ENCODE data around the gene SLAMF8. TPM values are rescaled to one million over a fixed set of nuclear protein-coding genes. Genes with fewer than 3 reads are reported as not detected.

The SLAMF8 gene
- total RNA-seq, 1 donor from 2014 or later: not detected

DNA sequence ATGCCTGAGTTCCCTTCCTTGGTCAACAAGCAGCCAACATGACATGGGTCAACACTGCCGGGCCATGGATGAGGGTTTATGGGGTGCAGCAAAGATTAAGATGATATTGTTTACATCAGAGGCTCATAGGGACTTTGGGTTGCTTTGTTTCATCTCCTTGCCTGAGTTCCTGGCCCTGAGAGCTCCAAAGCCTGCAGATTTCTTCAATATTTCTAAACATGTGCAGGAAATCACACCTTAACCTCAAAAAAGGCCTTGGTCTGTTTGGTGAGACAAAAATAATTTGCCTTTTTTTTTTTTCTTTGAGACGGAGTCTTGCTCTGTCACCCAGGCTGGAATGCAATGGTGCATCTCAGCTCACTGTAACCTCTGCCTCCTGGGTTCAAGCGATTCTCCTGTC lies 876 bp downstream of the SLAMF8 start:
- no peak for DNase-seq (ENCODE audit: extremely low spot score, unreplicated experiment)
- peaks cover 17% of the 10 kb centered on the region for H3K27me3 Mint-ChIP-seq (ENCODE audit: unreplicated experiment)
- no peak overlapping the region for H3K27ac Mint-ChIP-seq (ENCODE audit: unreplicated experiment)
- peaks cover 13% of the 10 kb centered on the region for H3K4me1 Mint-ChIP-seq (ENCODE audit: unreplicated experiment)
- TF ChIP-seq, protein P1, sequence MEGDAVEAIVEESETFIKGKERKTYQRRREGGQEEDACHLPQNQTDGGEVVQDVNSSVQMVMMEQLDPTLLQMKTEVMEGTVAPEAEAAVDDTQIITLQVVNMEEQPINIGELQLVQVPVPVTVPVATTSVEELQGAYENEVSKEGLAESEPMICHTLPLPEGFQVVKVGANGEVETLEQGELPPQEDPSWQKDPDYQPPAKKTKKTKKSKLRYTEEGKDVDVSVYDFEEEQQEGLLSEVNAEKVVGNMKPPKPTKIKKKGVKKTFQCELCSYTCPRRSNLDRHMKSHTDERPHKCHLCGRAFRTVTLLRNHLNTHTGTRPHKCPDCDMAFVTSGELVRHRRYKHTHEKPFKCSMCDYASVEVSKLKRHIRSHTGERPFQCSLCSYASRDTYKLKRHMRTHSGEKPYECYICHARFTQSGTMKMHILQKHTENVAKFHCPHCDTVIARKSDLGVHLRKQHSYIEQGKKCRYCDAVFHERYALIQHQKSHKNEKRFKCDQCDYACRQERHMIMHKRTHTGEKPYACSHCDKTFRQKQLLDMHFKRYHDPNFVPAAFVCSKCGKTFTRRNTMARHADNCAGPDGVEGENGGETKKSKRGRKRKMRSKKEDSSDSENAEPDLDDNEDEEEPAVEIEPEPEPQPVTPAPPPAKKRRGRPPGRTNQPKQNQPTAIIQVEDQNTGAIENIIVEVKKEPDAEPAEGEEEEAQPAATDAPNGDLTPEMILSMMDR (IDR thresholded peaks at IDR 0.05): no peak
- H3K36me3 Mint-ChIP-seq (ENCODE audit: unreplicated experiment): no peaks in the 10 kb centered on the region
- no peak overlapping the region for H3K4me3 Mint-ChIP-seq (ENCODE audit: unreplicated experiment)
- H3K9me3 Mint-ChIP-seq (ENCODE audit: unreplicated experiment): no peaks in the 10 kb centered on the region

DNA sequence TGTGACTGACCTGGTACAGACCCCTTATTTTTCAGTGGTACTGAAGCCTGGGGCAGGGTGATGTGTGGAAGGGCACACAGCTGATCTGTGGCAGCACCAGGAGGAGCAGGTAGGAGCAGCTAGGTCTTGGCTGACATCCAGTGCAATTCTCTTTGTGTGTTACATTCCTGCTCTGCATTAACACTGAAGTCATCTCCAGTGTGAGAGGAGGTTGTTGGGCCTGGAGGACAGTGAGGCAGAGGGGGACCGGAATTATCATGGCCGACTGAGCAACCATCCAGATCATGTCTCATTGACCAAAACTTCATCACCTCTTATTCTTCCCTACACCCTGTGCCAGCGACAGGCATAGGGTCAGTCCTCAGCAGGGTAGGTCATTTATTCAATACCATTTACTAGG lies 1.5 kb downstream of the SLAMF8 start:
- DNase-seq (ENCODE audit: extremely low spot score, unreplicated experiment): no peak
- Mint-ChIP-seq H3K36me3 (ENCODE audit: unreplicated experiment) (no peaks in the 10 kb centered on the region), H3K4me1 (ENCODE audit: unreplicated experiment) (peaks cover 13% of the 10 kb centered on the region), H3K27ac (ENCODE audit: unreplicated experiment) (no peak overlapping the region), H3K9me3 (ENCODE audit: unreplicated experiment) (no peaks in the 10 kb centered on the region), H3K4me3 (ENCODE audit: unreplicated experiment) (no peak overlapping the region), H3K27me3 (ENCODE audit: unreplicated experiment) (peaks cover 13% of the 10 kb centered on the region)
- TF ChIP-seq, protein P1 (IDR thresholded peaks at IDR 0.05): no peak

DNA sequence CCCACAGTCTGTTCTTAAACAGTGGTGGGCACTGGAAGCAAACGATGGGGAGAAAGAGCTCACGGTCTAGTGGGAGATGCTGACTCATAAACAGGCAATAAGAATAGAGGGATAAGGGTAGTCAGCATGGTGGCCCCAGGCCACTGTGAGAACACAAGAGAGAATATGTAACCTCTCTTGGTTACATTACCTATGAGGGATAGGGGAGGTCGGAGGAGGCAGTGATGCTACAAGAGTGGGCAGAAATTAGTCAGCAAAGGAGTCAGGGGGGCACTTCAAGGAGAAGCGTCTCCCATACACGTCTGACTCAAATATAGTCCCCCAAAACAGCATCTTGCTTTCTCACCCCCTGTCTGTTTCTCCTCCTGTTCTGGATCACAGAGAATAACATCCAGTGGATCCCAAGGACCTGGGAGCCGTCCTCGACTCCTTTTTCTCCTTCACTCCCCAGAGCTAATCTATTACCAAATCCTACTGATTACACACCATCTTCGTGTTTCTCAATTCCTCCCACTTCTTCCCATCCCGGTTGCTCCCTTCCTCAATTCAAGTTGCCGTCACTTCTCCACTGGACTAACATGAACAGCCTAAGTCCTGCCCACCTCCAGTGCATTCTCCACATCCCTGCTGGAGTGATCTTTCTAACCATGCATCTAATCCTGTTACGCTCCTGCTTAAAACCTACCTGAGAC lies 2.1 kb downstream of the SLAMF8 start:
- Mint-ChIP-seq H3K36me3 (ENCODE audit: unreplicated experiment) (no peaks in the 10 kb centered on the region), H3K27ac (ENCODE audit: unreplicated experiment) (no peak overlapping the region), H3K27me3 (ENCODE audit: unreplicated experiment) (peaks cover 9% of the 10 kb centered on the region), H3K9me3 (ENCODE audit: unreplicated experiment) (no peaks in the 10 kb centered on the region), H3K4me1 (ENCODE audit: unreplicated experiment) (peaks cover 13% of the 10 kb centered on the region), H3K4me3 (ENCODE audit: unreplicated experiment) (no peak overlapping the region)
- no peak for DNase-seq (ENCODE audit: extremely low spot score, unreplicated experiment)
- TF ChIP-seq, protein P1 (IDR thresholded peaks at IDR 0.05): no peak

DNA sequence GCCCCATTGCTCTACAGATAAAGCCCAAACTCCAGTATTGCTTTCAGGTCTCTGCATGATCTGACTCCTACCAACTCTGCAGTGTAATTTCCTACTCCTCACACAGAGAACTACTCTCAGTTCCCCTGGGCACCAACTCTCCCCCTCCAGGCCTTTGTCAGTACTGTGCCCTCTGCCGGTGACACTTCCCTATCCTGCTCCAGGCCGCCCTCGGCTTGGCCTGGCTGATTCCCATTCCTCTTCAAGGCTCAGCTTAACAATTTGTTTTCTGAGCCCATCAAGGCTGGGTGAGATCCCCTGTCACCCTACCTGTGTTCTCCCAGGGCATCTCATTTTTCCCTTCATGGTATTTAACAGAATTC lies 2.6 kb downstream of the SLAMF8 start:
- H3K4me3 Mint-ChIP-seq (ENCODE audit: unreplicated experiment): no peak overlapping the region
- TF ChIP-seq, protein P1 (IDR thresholded peaks at IDR 0.05): peak; percentile 40
- no peak overlapping the region for H3K27ac Mint-ChIP-seq (ENCODE audit: unreplicated experiment)
- no peaks in the 10 kb centered on the region for H3K9me3 Mint-ChIP-seq (ENCODE audit: unreplicated experiment)
- no peaks in the 10 kb centered on the region for H3K36me3 Mint-ChIP-seq (ENCODE audit: unreplicated experiment)
- H3K4me1 Mint-ChIP-seq (ENCODE audit: unreplicated experiment): peaks cover 13% of the 10 kb centered on the region
- peaks cover 7% of the 10 kb centered on the region for H3K27me3 Mint-ChIP-seq (ENCODE audit: unreplicated experiment)
- DNase-seq (ENCODE audit: extremely low spot score, unreplicated experiment): no peak

DNA sequence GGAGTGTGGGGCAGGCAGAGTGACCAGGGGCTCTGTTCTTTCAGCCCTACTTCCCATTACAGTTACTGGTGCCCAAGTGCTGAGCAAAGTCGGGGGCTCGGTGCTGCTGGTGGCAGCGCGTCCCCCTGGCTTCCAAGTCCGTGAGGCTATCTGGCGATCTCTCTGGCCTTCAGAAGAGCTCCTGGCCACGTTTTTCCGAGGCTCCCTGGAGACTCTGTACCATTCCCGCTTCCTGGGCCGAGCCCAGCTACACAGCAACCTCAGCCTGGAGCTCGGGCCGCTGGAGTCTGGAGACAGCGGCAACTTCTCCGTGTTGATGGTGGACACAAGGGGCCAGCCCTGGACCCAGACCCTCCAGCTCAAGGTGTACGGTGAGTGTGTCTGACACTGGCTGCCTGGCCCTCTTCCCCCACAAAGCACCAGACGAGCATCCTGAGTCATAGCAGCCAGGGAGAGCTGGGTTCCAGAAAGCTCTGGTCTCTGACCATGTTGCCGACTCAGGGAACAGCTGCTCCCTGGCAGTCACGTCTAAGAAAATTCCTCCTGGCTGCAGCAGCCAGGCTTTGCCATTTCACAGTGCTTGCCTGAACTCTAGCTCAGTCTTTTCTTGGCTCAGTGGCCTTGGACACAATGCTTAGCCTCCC lies 3.3 kb downstream of the SLAMF8 start:
- Mint-ChIP-seq H3K27ac (ENCODE audit: unreplicated experiment) (no peak overlapping the region), H3K27me3 (ENCODE audit: unreplicated experiment) (peaks cover under 1% of the 10 kb centered on the region), H3K4me1 (ENCODE audit: unreplicated experiment) (peaks cover 13% of the 10 kb centered on the region), H3K9me3 (ENCODE audit: unreplicated experiment) (no peaks in the 10 kb centered on the region), H3K36me3 (ENCODE audit: unreplicated experiment) (no peaks in the 10 kb centered on the region), H3K4me3 (ENCODE audit: unreplicated experiment) (no peak overlapping the region)
- DNase-seq (ENCODE audit: extremely low spot score, unreplicated experiment): no peak
- TF ChIP-seq, protein P1 (IDR thresholded peaks at IDR 0.05): no peak

Measured in osteocyte (in vitro differentiated cells).